CD4-positive, alpha-beta T cell treated with Interleukin-12 subunit alpha and Interleukin-12 subunit beta, for 1 hour (primary cell): ENCODE measurements around the gene CEBPB.

ENCODE experiments used
- DNase-seq: peaks from one replicate; pipeline ENCODE4 v3.0.0-alpha.2; 2020

Gene CEBPB

DNA sequence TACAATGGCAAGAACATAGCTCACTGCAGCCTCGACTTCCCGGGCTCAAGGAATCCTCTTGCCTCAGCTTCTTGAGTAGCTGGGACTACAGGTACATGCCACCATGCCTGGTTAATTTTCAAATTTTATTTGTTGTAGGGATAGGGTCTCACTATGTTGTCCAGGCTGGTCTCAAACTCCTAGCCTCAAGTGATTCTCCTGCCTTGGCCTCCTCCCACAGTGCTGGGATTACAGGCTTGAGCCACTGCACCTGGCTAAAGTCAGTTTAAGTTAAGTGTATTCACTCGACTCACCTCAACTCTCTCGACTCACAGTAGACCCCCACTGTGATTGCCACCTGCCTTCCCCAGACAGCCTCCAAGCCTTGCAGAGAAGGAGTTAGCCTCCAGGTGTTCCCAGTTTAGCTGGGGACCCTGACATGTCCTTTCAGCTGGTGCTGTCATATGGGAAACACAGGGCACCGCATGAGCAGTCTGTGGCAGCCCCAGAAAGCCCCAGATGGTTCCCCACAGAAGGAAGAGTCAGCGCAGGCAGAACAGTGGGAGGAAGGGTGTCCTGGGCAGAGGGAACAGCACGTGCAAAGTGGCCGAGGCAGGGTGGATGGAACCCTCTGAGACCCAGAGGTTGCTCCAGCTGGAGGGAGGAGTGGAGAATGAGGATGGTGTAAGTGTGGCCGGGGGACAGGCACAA is 40.4 kb downstream of the CEBPB start:
- no peak for DNase-seq

DNA sequence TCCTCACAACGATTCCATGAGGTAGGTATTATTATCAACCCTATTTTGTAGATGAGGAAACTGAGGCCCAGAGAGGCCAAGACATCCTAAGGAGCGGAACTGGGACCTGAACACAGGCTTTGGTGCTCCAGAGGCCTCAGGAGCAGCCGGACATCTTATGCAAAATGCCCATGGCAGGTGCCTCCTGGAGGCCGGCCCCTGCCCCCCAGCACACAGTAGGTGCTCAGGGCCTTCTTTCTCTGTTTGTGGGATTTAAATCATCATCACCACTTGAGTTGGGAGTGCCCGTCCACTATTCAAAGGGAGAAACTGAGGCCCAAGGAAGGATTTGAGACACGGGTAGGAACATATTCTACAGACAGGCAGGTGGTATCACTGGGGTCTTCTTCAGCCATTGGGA is 41.2 kb downstream of the CEBPB start:
- no peak for DNase-seq

DNA sequence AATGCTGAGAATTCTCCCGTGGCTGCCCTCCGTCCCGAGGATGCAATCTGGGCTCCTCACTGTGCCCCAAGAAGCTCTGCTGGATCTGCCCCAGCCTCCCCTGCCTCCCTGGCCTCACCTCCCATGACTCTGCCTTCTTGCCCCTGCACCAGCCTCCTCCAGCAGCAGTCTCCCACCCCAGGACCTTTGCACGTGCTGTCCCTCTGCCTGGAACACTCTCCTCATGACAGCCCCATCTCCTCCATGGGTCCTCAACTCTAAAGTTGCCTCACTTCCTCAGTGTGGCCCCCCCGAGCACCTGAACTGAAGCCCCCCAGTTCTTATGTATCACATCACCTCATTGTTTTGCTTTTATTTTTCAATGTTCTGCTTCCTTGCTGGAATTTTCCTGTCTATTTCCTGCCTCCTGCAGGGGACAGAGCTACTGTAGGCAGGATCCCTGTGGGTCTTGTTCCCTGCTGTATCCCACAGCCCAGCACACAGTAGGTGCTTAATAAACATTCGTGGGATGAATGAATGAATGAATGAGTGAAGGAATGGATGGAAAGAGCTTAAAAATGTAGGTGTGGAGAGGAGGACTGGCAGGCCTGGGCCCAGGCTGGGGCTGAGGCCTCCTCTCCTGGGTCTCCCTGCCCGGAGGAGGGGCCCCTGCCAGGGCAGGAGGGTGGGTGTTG is 42.2 kb downstream of the CEBPB start:
- no peak for DNase-seq

DNA sequence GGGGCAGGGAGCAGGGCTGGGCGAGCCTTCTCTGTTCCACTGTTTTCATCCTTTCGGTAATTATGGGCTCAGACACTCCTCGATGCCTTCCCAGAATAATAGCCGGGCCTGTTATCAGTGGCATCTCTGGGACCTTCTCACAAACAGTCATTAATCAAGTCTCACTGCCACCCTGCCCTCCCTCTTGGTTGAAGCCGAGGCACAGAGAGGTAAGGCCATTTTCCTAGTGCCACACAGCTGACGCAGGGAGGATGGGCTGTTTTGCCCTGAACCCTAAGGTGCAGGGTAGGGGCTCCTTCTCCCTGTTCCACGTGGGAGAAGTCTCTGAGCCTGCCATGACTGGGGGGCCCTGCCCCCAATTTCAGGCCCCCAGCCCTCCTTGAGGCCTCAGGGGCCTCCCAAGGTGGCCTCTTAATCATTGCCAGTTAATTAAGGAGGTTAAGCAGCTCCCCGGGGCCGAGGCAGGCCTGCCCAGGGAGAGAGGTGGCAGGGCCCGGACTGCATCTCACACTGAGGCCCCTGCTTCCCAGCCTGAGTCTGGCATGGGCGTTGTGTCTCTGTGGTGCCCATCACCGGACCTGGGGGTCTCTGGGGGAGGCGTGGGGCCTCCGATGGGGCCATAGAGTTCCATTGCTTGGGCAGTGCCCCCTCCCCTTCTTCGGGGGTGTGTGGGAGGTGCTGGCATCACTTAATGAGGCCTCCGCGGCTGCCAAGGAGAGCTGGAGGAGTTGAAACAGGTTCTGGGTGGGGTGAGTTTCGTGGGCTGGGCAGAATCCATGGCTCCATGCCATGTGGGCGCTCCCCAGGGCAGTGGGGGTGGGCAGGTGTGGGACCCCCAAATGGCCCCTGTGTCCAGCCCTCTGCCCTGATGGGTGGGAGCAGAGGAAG is 42.9 kb downstream of the CEBPB start:
- no peak for DNase-seq

DNA sequence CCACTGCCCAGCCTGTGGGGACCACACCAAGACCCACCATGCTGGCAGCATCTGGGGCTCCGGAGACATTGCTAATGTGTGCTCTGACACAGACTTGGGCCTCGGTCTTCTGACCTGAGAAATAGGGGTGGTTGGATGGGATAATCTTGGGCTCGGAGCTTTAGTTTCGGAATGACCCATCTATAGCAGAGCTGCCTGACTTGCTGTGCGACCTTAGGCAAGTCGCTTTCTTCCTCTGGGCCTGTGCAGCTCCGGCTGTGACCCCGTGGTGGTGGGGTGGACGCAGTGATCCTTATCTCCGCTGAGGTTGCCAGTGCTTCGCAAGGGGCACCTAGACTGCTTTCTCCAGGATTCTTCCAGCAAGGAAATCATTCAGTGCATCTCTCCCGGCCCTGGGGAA is 43.7 kb downstream of the CEBPB start:
- DNase-seq = no peak

DNA sequence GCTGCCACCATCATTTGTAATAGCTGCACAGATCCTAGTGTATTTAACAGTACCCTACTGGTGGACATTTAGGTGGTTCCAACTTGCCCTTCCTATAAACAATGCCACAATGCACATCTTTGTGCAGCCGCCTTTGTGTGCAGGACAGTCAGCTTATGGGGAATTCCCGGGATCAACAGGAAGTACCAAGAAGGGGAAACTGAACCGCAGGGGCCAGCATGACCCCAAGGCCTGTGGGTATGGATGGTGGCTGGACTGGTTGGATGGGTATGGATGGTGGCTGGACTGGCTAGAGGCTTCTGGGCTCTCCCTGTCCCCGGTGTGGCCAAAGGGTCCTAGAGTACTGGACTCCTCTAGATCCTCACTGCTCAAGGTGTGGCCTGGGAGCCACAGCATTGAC is 46.7 kb downstream of the CEBPB start:
- no peak for DNase-seq

DNA sequence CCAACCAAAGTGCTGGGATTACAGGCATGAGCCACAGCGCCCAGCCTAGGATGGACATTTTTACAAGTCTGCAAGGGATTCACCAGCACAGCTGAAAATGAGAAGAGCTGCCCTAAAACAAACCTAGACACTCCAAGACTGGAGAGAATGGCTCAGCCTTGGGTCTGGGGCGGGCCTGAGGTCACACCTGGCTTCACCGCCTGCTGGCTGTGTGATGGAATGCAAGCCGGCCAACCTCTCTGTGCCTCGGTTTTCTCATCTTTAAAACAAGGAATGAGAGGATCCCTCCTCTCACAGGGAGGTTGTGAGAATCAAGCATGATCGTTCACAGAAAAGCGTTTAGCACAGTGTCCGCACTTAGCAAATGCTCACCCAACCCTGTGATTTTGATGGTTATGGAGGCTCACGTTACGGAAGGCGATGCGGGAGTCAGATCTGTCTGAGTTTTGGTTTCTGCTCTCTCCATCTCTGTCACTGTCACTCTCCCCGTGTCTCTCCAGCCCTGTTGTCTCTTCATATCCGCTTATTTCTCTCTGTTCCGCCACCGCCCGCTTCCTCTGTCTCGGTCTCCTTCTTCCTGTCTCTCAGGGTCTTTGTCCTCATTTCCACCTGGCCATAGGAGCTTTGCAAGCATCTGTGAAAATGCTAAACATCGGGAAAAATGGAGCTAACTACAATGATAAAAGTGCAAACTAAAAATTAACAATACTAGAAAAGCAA is 47.6 kb downstream of the CEBPB start:
- DNase-seq = no peak

- no peak for DNase-seq
Measured at GRCh38 chr20:50240092-50240491, 49.5 kb downstream of the CEBPB start.

GRCh38 chr20:50242178-50242514 is 51.5 kb downstream of the CEBPB start:
- DNase-seq = no peak
